Cortex of kidney (tissue), 1 donor: Measurements from ENCODE around the gene RUFY1.
A peak's percentile ranks its signal among the peaks of the same experiment; 100 is the strongest.
"Not testable (repeated sequence)": the region's sequence is repeated elsewhere in the genome, so short reads cannot be mapped to it uniquely, and the experiment has no call there.

Source experiments
- DNase-seq: peaks from one replicate; lab custom pipeline; 2025; lab: John Stamatoyannopoulos, UW

RUFY1 gene

GRCh38 chr5:179534431-179534830 is 15.9 kb upstream of the RUFY1 start:
- DNase-seq: no peak

GRCh38 chr5:179536676-179537075 is 13.7 kb upstream of the RUFY1 start:
- no peak for DNase-seq

- DNase-seq: no peak
Measured at GRCh38 chr5:179542170-179542569, 8.2 kb upstream of the RUFY1 start.

GRCh38 chr5:179543275-179543674 is 7.1 kb upstream of the RUFY1 start:
- DNase-seq: not testable (repeated sequence)

- no peak for DNase-seq
Measured at GRCh38 chr5:179553006-179553405, 2.7 kb downstream of the RUFY1 start.

GRCh38 chr5:179553875-179554274 is 3.5 kb downstream of the RUFY1 start:
- DNase-seq: no peak

GRCh38 chr5:179554981-179555380 is 4.6 kb downstream of the RUFY1 start:
- DNase-seq: no peak

- not testable (repeated sequence) for DNase-seq
Measured at GRCh38 chr5:179558261-179558799, 8.0 kb downstream of the RUFY1 start.

- DNase-seq: no peak
Measured at GRCh38 chr5:179558932-179559283, 8.6 kb downstream of the RUFY1 start.

- peak; percentile 43 for DNase-seq
Measured at GRCh38 chr5:179559284-179560252, 9.2 kb downstream of the RUFY1 start.

GRCh38 chr5:179564526-179564925 is 14.2 kb downstream of the RUFY1 start:
- no peak for DNase-seq

GRCh38 chr5:179568721-179569120 is 18.4 kb downstream of the RUFY1 start:
- no peak for DNase-seq

GRCh38 chr5:179572386-179572785 is 22.0 kb downstream of the RUFY1 start:
- DNase-seq: no peak

- DNase-seq: no peak
Measured at GRCh38 chr5:179577286-179577960, 27.1 kb downstream of the RUFY1 start.

GRCh38 chr5:179585941-179586401 is 35.6 kb downstream of the RUFY1 start:
- no peak for DNase-seq

GRCh38 chr5:179588166-179588565 is 37.8 kb downstream of the RUFY1 start:
- no peak for DNase-seq

- no peak for DNase-seq
Measured at GRCh38 chr5:179595916-179596315, 45.6 kb downstream of the RUFY1 start.

GRCh38 chr5:179596421-179596820 is 46.1 kb downstream of the RUFY1 start:
- no peak for DNase-seq

- DNase-seq: no peak
Measured at GRCh38 chr5:179599100-179599499, 48.7 kb downstream of the RUFY1 start.

GRCh38 chr5:179599566-179599965 is 49.2 kb downstream of the RUFY1 start:
- DNase-seq: no peak

- no peak for DNase-seq
Measured at GRCh38 chr5:179599973-179600372, 49.6 kb downstream of the RUFY1 start.

- no peak for DNase-seq
Measured at GRCh38 chr5:179601871-179602625, 51.7 kb downstream of the RUFY1 start.
